Adrenal gland (tissue), 5 donors: ENCODE data around the gene CCDC66.

Source experiments
- POLR2A ChIP-seq, 2 donors: fragments of 450-650 bp; IDR thresholded peaks; one replicate each; pipeline ENCODE4 v1.6.1; 2017; ENCODE audit warnings: antibody characterized with exemption in 2 of 2, mild to moderate bottlenecking in 2 of 2, moderate library complexity in 1 of 2
- TF ChIP-seq, protein P1 (sequence below), 6 experiments: fragments of 450-650 bp in 4 of 6; fragments of 200-600 bp in 2 of 6; sonication (generic) in 1 of 6; IDR thresholded peaks; 1 replicate in 5 of 6; 2 replicates in 1 of 6; pipeline versions ENCODE4 v1.5.1 to v1.8.0; 2016 to 2021; ENCODE audit warnings: antibody characterized with exemption in 6 of 6, mild to moderate bottlenecking in 2 of 6, moderate library complexity in 1 of 6
- donor health status: DM: no; HTN: no; CAD: no.

DNA sequence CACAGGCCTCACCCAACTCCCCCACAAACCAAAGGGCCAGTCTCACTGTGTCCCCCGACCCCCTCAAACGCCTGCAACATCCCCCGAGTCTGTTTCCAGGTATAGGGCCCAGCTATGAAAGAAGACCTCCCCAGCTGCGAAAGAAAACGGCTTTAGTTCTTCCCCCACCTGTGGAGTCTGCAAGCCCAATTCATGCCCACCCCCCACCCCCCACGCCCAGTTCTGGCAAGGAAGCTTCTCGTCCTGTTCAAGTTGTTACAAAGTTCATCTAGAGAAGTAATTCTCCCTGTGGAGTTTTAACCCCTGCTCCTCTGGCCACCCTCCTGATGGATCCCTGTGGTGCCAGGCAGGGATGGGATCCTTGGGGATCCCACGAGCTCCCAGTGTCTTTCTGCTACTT is 54.4 kb downstream of the CCDC66 start:
- TF ChIP-seq, protein P1, sequence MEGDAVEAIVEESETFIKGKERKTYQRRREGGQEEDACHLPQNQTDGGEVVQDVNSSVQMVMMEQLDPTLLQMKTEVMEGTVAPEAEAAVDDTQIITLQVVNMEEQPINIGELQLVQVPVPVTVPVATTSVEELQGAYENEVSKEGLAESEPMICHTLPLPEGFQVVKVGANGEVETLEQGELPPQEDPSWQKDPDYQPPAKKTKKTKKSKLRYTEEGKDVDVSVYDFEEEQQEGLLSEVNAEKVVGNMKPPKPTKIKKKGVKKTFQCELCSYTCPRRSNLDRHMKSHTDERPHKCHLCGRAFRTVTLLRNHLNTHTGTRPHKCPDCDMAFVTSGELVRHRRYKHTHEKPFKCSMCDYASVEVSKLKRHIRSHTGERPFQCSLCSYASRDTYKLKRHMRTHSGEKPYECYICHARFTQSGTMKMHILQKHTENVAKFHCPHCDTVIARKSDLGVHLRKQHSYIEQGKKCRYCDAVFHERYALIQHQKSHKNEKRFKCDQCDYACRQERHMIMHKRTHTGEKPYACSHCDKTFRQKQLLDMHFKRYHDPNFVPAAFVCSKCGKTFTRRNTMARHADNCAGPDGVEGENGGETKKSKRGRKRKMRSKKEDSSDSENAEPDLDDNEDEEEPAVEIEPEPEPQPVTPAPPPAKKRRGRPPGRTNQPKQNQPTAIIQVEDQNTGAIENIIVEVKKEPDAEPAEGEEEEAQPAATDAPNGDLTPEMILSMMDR (IDR thresholded peaks at IDR 0.05), result no peak
- TF ChIP-seq POLR2A (IDR thresholded peaks at IDR 0.05), result no peak
